ENCODE data around the gene SRPK1.

Gene SRPK1

GRCh38 chr6:35897036-35897435 lies 23.9 kb downstream of the SRPK1 start:
- Histone ChIP-seq H3K27ac (ENCODE audit: low read depth, low read length) (no peak overlapping the region), H3K36me3 (ENCODE audit: insufficient read depth, low read length) (peaks cover 27% of the 10 kb centered on the region), H3K9ac (ENCODE audit: low read depth, low read length) (no peak overlapping the region), H3K4me1 (ENCODE audit: insufficient read depth, low read length) (peaks cover 21% of the 10 kb centered on the region), H3K27me3 (ENCODE audit: insufficient read depth, low read length) (no peaks in the 10 kb centered on the region), H3K9me3 (ENCODE audit: insufficient read depth, low read depth, low read length) (no peaks in the 10 kb centered on the region), H3K4me3 (ENCODE audit: low read length) (no peak overlapping the region)
- 96% methylated on average over 2 of the region's 3 CpGs for WGBS

GRCh38 chr6:35896228-35896627 lies 24.7 kb downstream of the SRPK1 start:
- Histone ChIP-seq H3K27ac (ENCODE audit: low read depth, low read length) (no peak overlapping the region), H3K9ac (ENCODE audit: low read depth, low read length) (no peak overlapping the region), H3K9me3 (ENCODE audit: insufficient read depth, low read depth, low read length) (no peaks in the 10 kb centered on the region), H3K36me3 (ENCODE audit: insufficient read depth, low read length) (peaks cover 21% of the 10 kb centered on the region), H3K27me3 (ENCODE audit: insufficient read depth, low read length) (no peaks in the 10 kb centered on the region), H3K4me3 (ENCODE audit: low read length) (no peak overlapping the region), H3K4me1 (ENCODE audit: insufficient read depth, low read length) (peaks cover 21% of the 10 kb centered on the region)
- 100% methylated on average over 1 of the region's 1 CpG for WGBS

GRCh38 chr6:35895560-35895959 lies 25.3 kb downstream of the SRPK1 start:
- peaks cover 23% of the 10 kb centered on the region for H3K36me3 ChIP-seq (ENCODE audit: insufficient read depth, low read length)
- no peak overlapping the region for H3K4me3 ChIP-seq (ENCODE audit: low read length)
- H3K4me1 ChIP-seq (ENCODE audit: insufficient read depth, low read length) = peaks cover 21% of the 10 kb centered on the region
- no peaks in the 10 kb centered on the region for H3K27me3 ChIP-seq (ENCODE audit: insufficient read depth, low read length)
- 85% methylated on average over 3 of the region's 3 CpGs for WGBS
- H3K9ac ChIP-seq (ENCODE audit: low read depth, low read length) = no peak overlapping the region
- no peak overlapping the region for H3K27ac ChIP-seq (ENCODE audit: low read depth, low read length)
- no peaks in the 10 kb centered on the region for H3K9me3 ChIP-seq (ENCODE audit: insufficient read depth, low read depth, low read length)

- no peaks in the 10 kb centered on the region for H3K9me3 ChIP-seq (ENCODE audit: insufficient read depth, low read depth, low read length)
- no peak overlapping the region for H3K4me3 ChIP-seq (ENCODE audit: low read length)
- peaks cover 21% of the 10 kb centered on the region for H3K4me1 ChIP-seq (ENCODE audit: insufficient read depth, low read length)
- no peaks in the 10 kb centered on the region for H3K27me3 ChIP-seq (ENCODE audit: insufficient read depth, low read length)
- H3K9ac ChIP-seq (ENCODE audit: low read depth, low read length) = no peak overlapping the region
- no peak overlapping the region for H3K27ac ChIP-seq (ENCODE audit: low read depth, low read length)
- WGBS = 90% methylated on average over 2 of the region's 2 CpGs
- peaks cover 24% of the 10 kb centered on the region for H3K36me3 ChIP-seq (ENCODE audit: insufficient read depth, low read length)
Observed at GRCh38 chr6:35894776-35895175, 26.1 kb downstream of the SRPK1 start.

- Histone ChIP-seq H3K27ac (ENCODE audit: low read depth, low read length) (no peak overlapping the region), H3K36me3 (ENCODE audit: insufficient read depth, low read length) (peaks cover 29% of the 10 kb centered on the region), H3K4me1 (ENCODE audit: insufficient read depth, low read length) (peaks cover 21% of the 10 kb centered on the region), H3K27me3 (ENCODE audit: insufficient read depth, low read length) (no peaks in the 10 kb centered on the region), H3K9me3 (ENCODE audit: insufficient read depth, low read depth, low read length) (no peaks in the 10 kb centered on the region), H3K9ac (ENCODE audit: low read depth, low read length) (no peak overlapping the region), H3K4me3 (ENCODE audit: low read length) (no peak overlapping the region)
- 92% methylated on average over 6 of the region's 6 CpGs for WGBS
Observed at GRCh38 chr6:35893246-35893645, 27.7 kb downstream of the SRPK1 start.

GRCh38 chr6:35892482-35892881 lies 28.4 kb downstream of the SRPK1 start:
- no peaks in the 10 kb centered on the region for H3K27me3 ChIP-seq (ENCODE audit: insufficient read depth, low read length)
- H3K36me3 ChIP-seq (ENCODE audit: insufficient read depth, low read length) = peaks cover 37% of the 10 kb centered on the region
- peaks cover 21% of the 10 kb centered on the region for H3K4me1 ChIP-seq (ENCODE audit: insufficient read depth, low read length)
- no peaks in the 10 kb centered on the region for H3K9me3 ChIP-seq (ENCODE audit: insufficient read depth, low read depth, low read length)
- WGBS = 88% methylated on average over 5 of the region's 5 CpGs
- no peak overlapping the region for H3K4me3 ChIP-seq (ENCODE audit: low read length)
- H3K27ac ChIP-seq (ENCODE audit: low read depth, low read length) = no peak overlapping the region
- H3K9ac ChIP-seq (ENCODE audit: low read depth, low read length) = no peak overlapping the region

- H3K9me3 ChIP-seq (ENCODE audit: insufficient read depth, low read depth, low read length) = peaks cover 10% of the 10 kb centered on the region; the same call in 1 of the 2 replicates
- H3K27me3 ChIP-seq (ENCODE audit: insufficient read depth, low read length) = no peaks in the 10 kb centered on the region
- 100% methylated on average over 5 of the region's 5 CpGs for WGBS
- no peak overlapping the region for H3K27ac ChIP-seq (ENCODE audit: low read depth, low read length)
- no peaks in the 10 kb centered on the region for H3K4me1 ChIP-seq (ENCODE audit: insufficient read depth, low read length)
- no peak overlapping the region for H3K4me3 ChIP-seq (ENCODE audit: low read length)
- peaks cover 85% of the 10 kb centered on the region for H3K36me3 ChIP-seq (ENCODE audit: insufficient read depth, low read length)
- H3K9ac ChIP-seq (ENCODE audit: low read depth, low read length) = no peak overlapping the region
Observed at GRCh38 chr6:35879151-35879550, 41.7 kb downstream of the SRPK1 start.

GRCh38 chr6:35876902-35877301 lies 44.0 kb downstream of the SRPK1 start:
- no peaks in the 10 kb centered on the region for H3K27me3 ChIP-seq (ENCODE audit: insufficient read depth, low read length)
- no peaks in the 10 kb centered on the region for H3K4me1 ChIP-seq (ENCODE audit: insufficient read depth, low read length)
- WGBS = 90% methylated on average over 2 of the region's 2 CpGs
- no peak overlapping the region for H3K4me3 ChIP-seq (ENCODE audit: low read length)
- H3K9me3 ChIP-seq (ENCODE audit: insufficient read depth, low read depth, low read length) = peaks cover 10% of the 10 kb centered on the region; the same call in 1 of the 2 replicates
- peaks cover 82% of the 10 kb centered on the region for H3K36me3 ChIP-seq (ENCODE audit: insufficient read depth, low read length)
- no peak overlapping the region for H3K27ac ChIP-seq (ENCODE audit: low read depth, low read length)
- H3K9ac ChIP-seq (ENCODE audit: low read depth, low read length) = no peak overlapping the region

- 100% methylated on average over 1 of the region's 1 CpG for WGBS
- Histone ChIP-seq H3K27me3 (ENCODE audit: insufficient read depth, low read length) (no peaks in the 10 kb centered on the region), H3K27ac (ENCODE audit: low read depth, low read length) (no peak overlapping the region), H3K9ac (ENCODE audit: low read depth, low read length) (no peak overlapping the region), H3K9me3 (ENCODE audit: insufficient read depth, low read depth, low read length) (no peaks in the 10 kb centered on the region), H3K4me1 (ENCODE audit: insufficient read depth, low read length) (no peaks in the 10 kb centered on the region), H3K36me3 (ENCODE audit: insufficient read depth, low read length) (peaks cover 82% of the 10 kb centered on the region), H3K4me3 (ENCODE audit: low read length) (no peak overlapping the region)
Observed at GRCh38 chr6:35874730-35875129, 46.2 kb downstream of the SRPK1 start.

- no peak overlapping the region for H3K4me3 ChIP-seq (ENCODE audit: low read length)
- 94% methylated on average over 3 of the region's 4 CpGs for WGBS
- no peak overlapping the region for H3K27ac ChIP-seq (ENCODE audit: low read depth, low read length)
- no peaks in the 10 kb centered on the region for H3K27me3 ChIP-seq (ENCODE audit: insufficient read depth, low read length)
- peaks cover 99% of the 10 kb centered on the region for H3K36me3 ChIP-seq (ENCODE audit: insufficient read depth, low read length)
- H3K9ac ChIP-seq (ENCODE audit: low read depth, low read length) = no peak overlapping the region
- H3K4me1 ChIP-seq (ENCODE audit: insufficient read depth, low read length) = peaks cover 14% of the 10 kb centered on the region
- H3K9me3 ChIP-seq (ENCODE audit: insufficient read depth, low read depth, low read length) = no peaks in the 10 kb centered on the region
Observed at GRCh38 chr6:35859367-35859766, 61.5 kb downstream of the SRPK1 start.

- Histone ChIP-seq H3K9me3 (ENCODE audit: insufficient read depth, low read depth, low read length) (no peaks in the 10 kb centered on the region), H3K27ac (ENCODE audit: low read depth, low read length) (no peak overlapping the region), H3K4me3 (ENCODE audit: low read length) (no peak overlapping the region), H3K36me3 (ENCODE audit: insufficient read depth, low read length) (peaks cover 97% of the 10 kb centered on the region), H3K27me3 (ENCODE audit: insufficient read depth, low read length) (no peaks in the 10 kb centered on the region), H3K9ac (ENCODE audit: low read depth, low read length) (no peak overlapping the region), H3K4me1 (ENCODE audit: insufficient read depth, low read length) (peaks cover 14% of the 10 kb centered on the region)
Observed at GRCh38 chr6:35857853-35858252, 63.0 kb downstream of the SRPK1 start.

GRCh38 chr6:35856250-35856649 lies 64.6 kb downstream of the SRPK1 start:
- H3K4me3 ChIP-seq (ENCODE audit: low read length) = no peak overlapping the region
- no peaks in the 10 kb centered on the region for H3K27me3 ChIP-seq (ENCODE audit: insufficient read depth, low read length)
- H3K27ac ChIP-seq (ENCODE audit: low read depth, low read length) = no peak overlapping the region
- peaks cover 14% of the 10 kb centered on the region for H3K4me1 ChIP-seq (ENCODE audit: insufficient read depth, low read length)
- H3K9ac ChIP-seq (ENCODE audit: low read depth, low read length) = no peak overlapping the region
- no CpG with 5 or more reads among the region's 1 CpG for WGBS
- no peaks in the 10 kb centered on the region for H3K9me3 ChIP-seq (ENCODE audit: insufficient read depth, low read depth, low read length)
- peaks cover 97% of the 10 kb centered on the region for H3K36me3 ChIP-seq (ENCODE audit: insufficient read depth, low read length)

Measured in HUES64 (cell line).